Liver (tissue), 9 donors: ENCODE data around the gene IQSEC1. TPM values are rescaled to one million over a fixed set of nuclear protein-coding genes. Genes with fewer than 3 reads are reported as not detected.

Source experiments
- DNase-seq: peaks from one replicate; pipeline ENCODE4 v3.0.0-alpha.2; 2017; ENCODE audit warnings: low spot score
- H3K27ac ChIP-seq, 2 donors: one replicate each; pipeline ENCODE4 v1.7.0; 2013; ENCODE audit warnings: inconsistent platforms in 2 of 2, low read length in 2 of 2, control low read depth in 1 of 2, low read depth in 1 of 2, mild to moderate bottlenecking in 1 of 2
- H3K27me3 ChIP-seq, 4 donors: one replicate each; pipeline versions ENCODE4 v1.6.1 to v1.7.0; 2013; ENCODE audit warnings: low read length in 3 of 4, inconsistent platforms in 1 of 4, mild to moderate bottlenecking in 1 of 4, moderate library complexity in 1 of 4; ENCODE audit not compliant: control insufficient read depth in 4 of 4, insufficient read depth in 4 of 4
- H3K36me3 ChIP-seq, 4 donors: one replicate each; pipeline versions ENCODE4 v1.6.1 to v1.7.0; 2013; ENCODE audit warnings: low read length in 3 of 4, mild to moderate bottlenecking in 3 of 4, low read depth in 1 of 4, moderate library complexity in 1 of 4; ENCODE audit not compliant: control insufficient read depth in 4 of 4, insufficient read depth in 3 of 4
- H3K4me1 ChIP-seq, 4 donors: one replicate each; pipeline versions ENCODE4 v1.6.1 to v1.7.0; 2013; ENCODE audit warnings: low read length in 3 of 4, mild to moderate bottlenecking in 3 of 4, moderate library complexity in 1 of 4; ENCODE audit not compliant: control insufficient read depth in 4 of 4, insufficient read depth in 4 of 4
- H3K4me3 ChIP-seq, 3 donors: one replicate each; pipeline versions ENCODE4 v1.6.1 to v1.7.0; 2013; ENCODE audit warnings: low read length in 3 of 3, control low read depth in 1 of 3, low read depth in 1 of 3, mild to moderate bottlenecking in 1 of 3
- H3K9ac ChIP-seq, 2 donors: one replicate each; pipeline ENCODE4 v1.7.0; 2013; ENCODE audit warnings: low read length in 2 of 2, mild to moderate bottlenecking in 2 of 2, moderate library complexity in 2 of 2, control low read depth in 1 of 2, low read depth in 1 of 2
- H3K9me3 ChIP-seq, 4 donors: one replicate each; pipeline versions ENCODE4 v1.6.1 to v1.7.0; 2013; ENCODE audit warnings: low read length in 3 of 4; ENCODE audit not compliant: control insufficient read depth in 4 of 4
- ATF3 ChIP-seq: IDR thresholded peaks from 2 replicates; pipeline ENCODE4 v1.6.1; 2016; ENCODE audit warnings: antibody characterized with exemption
- CTCF ChIP-seq: fragments of 150-350 bp; IDR thresholded peaks from 2 replicates; pipeline ENCODE4 v1.5.1; 2017; ENCODE audit warnings: improper control_type of control experiment, low read depth, low read length; ENCODE audit not compliant: missing input control
- EGR1 ChIP-seq, 2 donors: IDR thresholded peaks; 2 replicates each; pipeline ENCODE4 v1.6.1; 2016 to 2018; ENCODE audit warnings: antibody characterized with exemption in 2 of 2, low read depth in 2 of 2
- FOXA1 ChIP-seq: IDR thresholded peaks from 2 replicates; pipeline ENCODE4 v1.6.1; 2016; ENCODE audit warnings: antibody characterized with exemption
- FOXA2 ChIP-seq: IDR thresholded peaks from 2 replicates; pipeline ENCODE4 v1.6.1; 2016; ENCODE audit warnings: antibody characterized with exemption
- GABPA ChIP-seq, 2 donors: IDR thresholded peaks in 1 of 2; conservative IDR thresholded peaks in 1 of 2; 2 replicates each; pipeline ENCODE4 v1.6.1; 2016; ENCODE audit warnings: antibody characterized with exemption in 2 of 2, mild to moderate bottlenecking in 1 of 2, moderate library complexity in 1 of 2
- HNF4A ChIP-seq, 2 donors: conservative IDR thresholded peaks; 2 replicates each; pipeline ENCODE4 v1.6.1; 2016; ENCODE audit warnings: antibody characterized with exemption in 2 of 2, mild to moderate bottlenecking in 2 of 2
- HNF4G ChIP-seq: IDR thresholded peaks from 2 replicates; pipeline ENCODE4 v1.6.1; 2016; ENCODE audit warnings: antibody characterized with exemption
- JUND ChIP-seq, 2 donors: IDR thresholded peaks; 2 replicates each; pipeline ENCODE4 v1.6.1; 2016; ENCODE audit warnings: antibody characterized with exemption in 2 of 2
- MAX ChIP-seq: IDR thresholded peaks from 2 replicates; pipeline ENCODE4 v1.6.1; 2016; ENCODE audit warnings: antibody characterized with exemption
- NR2F2 ChIP-seq: IDR thresholded peaks from 2 replicates; pipeline ENCODE4 v1.6.1; 2016; ENCODE audit warnings: antibody characterized with exemption
- RAD21 ChIP-seq, 2 donors: IDR thresholded peaks; 2 replicates each; pipeline ENCODE4 v1.6.1; 2016; ENCODE audit warnings: antibody characterized with exemption in 2 of 2, mild to moderate bottlenecking in 2 of 2
- REST ChIP-seq: IDR thresholded peaks from 2 replicates; pipeline ENCODE4 v1.6.1; 2016; ENCODE audit warnings: antibody characterized with exemption, mild to moderate bottlenecking
- RXRA ChIP-seq, 2 donors: IDR thresholded peaks; 2 replicates each; pipeline ENCODE4 v1.6.1; 2017 to 2018; ENCODE audit warnings: antibody characterized with exemption in 2 of 2, mild to moderate bottlenecking in 1 of 2
- SP1 ChIP-seq: IDR thresholded peaks from 2 replicates; pipeline ENCODE4 v1.6.1; 2018; ENCODE audit warnings: antibody characterized with exemption, mild to moderate bottlenecking
- TAF1 ChIP-seq: conservative IDR thresholded peaks from 2 replicates; pipeline ENCODE4 v1.6.1; 2016; ENCODE audit warnings: antibody characterized with exemption, mild to moderate bottlenecking
- YY1 ChIP-seq: IDR thresholded peaks from 2 replicates; pipeline ENCODE4 v1.6.1; 2016; ENCODE audit warnings: antibody characterized with exemption, mild to moderate bottlenecking
- ZBTB33 ChIP-seq: IDR thresholded peaks from 2 replicates; pipeline ENCODE4 v1.6.1; 2016; ENCODE audit warnings: antibody characterized with exemption
- WGBS: extraction: QIAGEN DNeasy Blood & Tissue Kit; methylation state at CpG from one replicate; pipeline ENCODE4 v1.1.7; 2013; 5-methylcytosine and 5-hydroxymethylcytosine counted together
- polyA plus RNA-seq, 2 donors: library from polyadenylated mRNA; stranded (reverse) in 1 of 2; unstranded in 1 of 2; fragments of 200-250 nt in 1 of 2; fragments of >200 nt in 1 of 2; fragmentation: Nextera tagmentation in 1 of 2; extraction: Ambion mirVana in 1 of 2; gene quantifications; one replicate each; pipeline versions ENCODE4 v1.2.1 to v1.2.3, GENCODE V29; 2013 to 2015
- total RNA-seq, 2 donors: library from RNA; depleted of rRNA; stranded (reverse); fragments of >200 nt; gene quantifications; one replicate each; pipeline ENCODE4 v1.2.3, GENCODE V29; 2014
- donor health status: healthy.
- donor health status: healthy.
- donor health status: healthy.
- donor health status: healthy.
- donor health status: healthy.

Gene IQSEC1
- total and polyA plus RNA-seq, 4 donors = 12.7 to 56.0 (median 36.2) TPM

- TF ChIP-seq GABPA (IDR thresholded peaks at IDR 0.05 in 1 of 2, conservative IDR thresholded peaks at IDR 0.05 in 1 of 2) = no peak
- TF ChIP-seq RAD21 (IDR thresholded peaks at IDR 0.05) = no peak
- TF ChIP-seq YY1 = no peak
- no peak for TF ChIP-seq EGR1 (IDR thresholded peaks at IDR 0.05; ENCODE audit: low read depth in 2 of 2)
- no peak for TF ChIP-seq FOXA1
- TF ChIP-seq MAX = no peak
- no peak for TF ChIP-seq HNF4G
These were observed 128.4 kb downstream of the IQSEC1 start (continued) for GRCh38 chr3:12944849-12945248.

GRCh38 chr3:12944413-12944812, 128.8 kb downstream of the IQSEC1 start:
- no peak overlapping the region for H3K4me3 ChIP-seq
- H3K27ac ChIP-seq = no peak overlapping the region
- DNase-seq = no peak
- H3K9me3 ChIP-seq = no peaks in the 10 kb centered on the region
- WGBS = 81% methylated on average over 15 of the region's 15 CpGs
- H3K4me1 ChIP-seq = peaks cover 6 to 44% (median 23%) of the 10 kb centered on the region in 4 donors
- peaks cover 6 to 24% (median 12%) of the 10 kb centered on the region in 4 donors for H3K36me3 ChIP-seq
- TF ChIP-seq FOXA1 (no peak), REST (no peak), SP1 (no peak), FOXA2 (no peak), HNF4G (no peak), RAD21 (IDR thresholded peaks at IDR 0.05) (no peak), RXRA (IDR thresholded peaks at IDR 0.05) (no peak), EGR1 (IDR thresholded peaks at IDR 0.05; ENCODE audit: low read depth in 2 of 2) (no peak), GABPA (IDR thresholded peaks at IDR 0.05 in 1 of 2, conservative IDR thresholded peaks at IDR 0.05 in 1 of 2) (no peak), TAF1 (no peak), NR2F2 (no peak), HNF4A (conservative IDR thresholded peaks at IDR 0.05) (no peak), JUND (IDR thresholded peaks at IDR 0.05) (no peak), ZBTB33 (no peak), MAX (no peak), ATF3 (no peak), CTCF (no peak)
- no peak overlapping the region for H3K9ac ChIP-seq
- H3K27me3 ChIP-seq = no peaks in the 10 kb centered on the region
